GM19467 (cell line): ENCODE results near the gene KLK1.
A peak's percentile ranks its signal among the peaks of the same experiment; 100 is the strongest.

Source experiments
- ATAC-seq: cut with Tn5 transposase; IDR thresholded peaks from one replicate; pipeline ENCODE4 v1.9.1; 2021; ENCODE audit warnings: mild to moderate bottlenecking, moderate library complexity; ENCODE audit not compliant: unreplicated experiment

KLK1 gene

GRCh38 chr19:50836543-50837195, 13.1 kb upstream of the KLK1 start:
- ATAC-seq: no peak

- peak; percentile 59 for ATAC-seq
Observed at GRCh38 chr19:50835785-50836542, 12.4 kb upstream of the KLK1 start.

GRCh38 chr19:50835103-50835784, 11.7 kb upstream of the KLK1 start:
- ATAC-seq: no peak

- no peak for ATAC-seq
Observed at GRCh38 chr19:50833802-50834167, 10.2 kb upstream of the KLK1 start.

GRCh38 chr19:50833117-50833801, 9.7 kb upstream of the KLK1 start, which contains the start of gene KLK15:
KLK15 (minus strand) TSS chr19:50833574; CDS start chr19:50831492, 2,082 bp downstream.
- ATAC-seq: no peak

- no peak for ATAC-seq
Observed at GRCh38 chr19:50832666-50833065, 9.1 kb upstream of the KLK1 start.

- no peak for ATAC-seq
Observed at GRCh38 chr19:50831026-50831396, 7.4 kb upstream of the KLK1 start.

- ATAC-seq: no peak
Observed at GRCh38 chr19:50830266-50831025, 6.9 kb upstream of the KLK1 start.

GRCh38 chr19:50829801-50830200, 6.2 kb upstream of the KLK1 start:
- no peak for ATAC-seq

GRCh38 chr19:50827476-50827875, 3.9 kb upstream of the KLK1 start:
- ATAC-seq: no peak

- no peak for ATAC-seq
Observed at GRCh38 chr19:50826492-50827240, 3.1 kb upstream of the KLK1 start.

GRCh38 chr19:50822661-50823208, 852 bp downstream of the KLK1 start:
- no peak for ATAC-seq

- no peak for ATAC-seq
Observed at GRCh38 chr19:50821622-50822021, 2.0 kb downstream of the KLK1 start.

GRCh38 chr19:50821248-50821612, 2.4 kb downstream of the KLK1 start:
- ATAC-seq: no peak

GRCh38 chr19:50820549-50821247, 2.9 kb downstream of the KLK1 start:
- ATAC-seq: no peak

GRCh38 chr19:50820086-50820485, 3.5 kb downstream of the KLK1 start:
- ATAC-seq: no peak

- ATAC-seq: no peak
Observed at GRCh38 chr19:50819636-50820035, 4.0 kb downstream of the KLK1 start.

GRCh38 chr19:50818859-50819472, 4.6 kb downstream of the KLK1 start:
- no peak for ATAC-seq
